Skeletal muscle tissue (tissue), 4 donors: ENCODE data around the gene TRNP1. TPM values are rescaled to one million over a fixed set of nuclear protein-coding genes. Genes with fewer than 3 reads are reported as not detected.

ENCODE experiments used
- H3K27ac ChIP-seq: one replicate; pipeline ENCODE4 v1.7.0; 2013; ENCODE audit warnings: mild to moderate bottlenecking, low read depth, low read length, inconsistent platforms
- H3K27me3 ChIP-seq, 3 donors: one replicate each; pipeline ENCODE4 v1.7.0; 2013; ENCODE audit warnings: low read length in 3 of 3; ENCODE audit not compliant: control insufficient read depth in 3 of 3, insufficient read depth in 3 of 3
- H3K36me3 ChIP-seq, 3 donors: one replicate each; pipeline ENCODE4 v1.7.0; 2013; ENCODE audit warnings: low read length in 3 of 3; ENCODE audit not compliant: control insufficient read depth in 3 of 3, insufficient read depth in 3 of 3
- H3K4me1 ChIP-seq, 3 donors: one replicate each; pipeline ENCODE4 v1.7.0; 2013; ENCODE audit warnings: low read length in 3 of 3, mild to moderate bottlenecking in 3 of 3; ENCODE audit not compliant: control insufficient read depth in 3 of 3, insufficient read depth in 3 of 3
- H3K4me3 ChIP-seq, 3 donors: one replicate each; pipeline ENCODE4 v1.7.0; 2013; ENCODE audit warnings: low read length in 3 of 3
- H3K9ac ChIP-seq, 3 donors: one replicate each; pipeline ENCODE4 v1.7.0; 2013; ENCODE audit warnings: low read length in 3 of 3, mild to moderate bottlenecking in 3 of 3, moderate library complexity in 2 of 3, low read depth in 1 of 3
- H3K9me3 ChIP-seq, 3 donors: one replicate each; pipeline ENCODE4 v1.7.0; 2013; ENCODE audit warnings: low read length in 3 of 3; ENCODE audit not compliant: control insufficient read depth in 3 of 3
- total RNA-seq: library from RNA; depleted of rRNA; stranded (reverse); fragments of >200 nt; gene quantifications from one replicate; pipeline ENCODE4 v1.2.3, GENCODE V29; 2014
- donor health status: Osteomylitis.

Gene TRNP1
- total RNA-seq, 1 donor from 2014 or later = under 0.01 TPM

- Histone ChIP-seq H3K9ac (no peak overlapping the region), H3K36me3 (no peaks in the 10 kb centered on the region), H3K27ac (no peak overlapping the region), H3K27me3 (no peaks in the 10 kb centered on the region), H3K4me1 (no peaks in the 10 kb centered on the region), H3K9me3 (no peaks in the 10 kb centered on the region), H3K4me3 (no peak overlapping the region)
Observed at GRCh38 chr1:27018316-27018715, 24.8 kb downstream of the TRNP1 start.

GRCh38 chr1:27021354-27022031 is 28.0 kb downstream of the TRNP1 start:
- H3K9me3 ChIP-seq = no peaks in the 10 kb centered on the region
- no peak overlapping the region for H3K4me3 ChIP-seq
- no peak overlapping the region for H3K9ac ChIP-seq
- no peak overlapping the region for H3K27ac ChIP-seq
- H3K36me3 ChIP-seq = no peaks in the 10 kb centered on the region
- H3K4me1 ChIP-seq = no peaks in the 10 kb centered on the region
- no peaks in the 10 kb centered on the region for H3K27me3 ChIP-seq

- Histone ChIP-seq H3K36me3 (no peaks in the 10 kb centered on the region), H3K9me3 (no peaks in the 10 kb centered on the region), H3K4me3 (no peak overlapping the region), H3K27ac (no peak overlapping the region), H3K9ac (no peak overlapping the region), H3K4me1 (peaks cover 0 to 5% (median 0%) of the 10 kb centered on the region in 3 donors), H3K27me3 (no peaks in the 10 kb centered on the region)
Observed at GRCh38 chr1:27025718-27026117, 32.2 kb downstream of the TRNP1 start.

GRCh38 chr1:27026621-27027574 is 33.4 kb downstream of the TRNP1 start:
- Histone ChIP-seq H3K9ac (peak overlapping the region in 1 of 3 donors; percentile 8), H3K4me3 (no peak overlapping the region), H3K36me3 (no peaks in the 10 kb centered on the region), H3K27me3 (no peaks in the 10 kb centered on the region), H3K27ac (peak overlapping the region; percentile 40), H3K4me1 (peaks cover 7 to 11% (median 8%) of the 10 kb centered on the region in 3 donors), H3K9me3 (no peaks in the 10 kb centered on the region)

- H3K4me1 ChIP-seq = peaks cover 9 to 14% (median 9%) of the 10 kb centered on the region in 3 donors
- peak overlapping the region in 1 of 3 donors; percentile 8 for H3K9ac ChIP-seq
- no peaks in the 10 kb centered on the region for H3K27me3 ChIP-seq
- H3K27ac ChIP-seq = peak overlapping the region; percentile 40
- H3K4me3 ChIP-seq = no peak overlapping the region
- no peaks in the 10 kb centered on the region for H3K36me3 ChIP-seq
- no peaks in the 10 kb centered on the region for H3K9me3 ChIP-seq
Observed at GRCh38 chr1:27027575-27028250, 34.2 kb downstream of the TRNP1 start.

- Histone ChIP-seq H3K9me3 (no peaks in the 10 kb centered on the region), H3K4me1 (peaks cover 9 to 14% (median 9%) of the 10 kb centered on the region in 3 donors), H3K27ac (no peak overlapping the region), H3K27me3 (no peaks in the 10 kb centered on the region), H3K4me3 (no peak overlapping the region), H3K9ac (no peak overlapping the region), H3K36me3 (no peaks in the 10 kb centered on the region)
Observed at GRCh38 chr1:27029517-27029916, 36.0 kb downstream of the TRNP1 start.

- Histone ChIP-seq H3K36me3 (no peaks in the 10 kb centered on the region), H3K9ac (peak overlapping the region; percentile 40 to 72 (median 68)), H3K27ac (peak overlapping the region; percentile 64)
Observed at GRCh38 chr1:27031235-27032118, 38.0 kb downstream of the TRNP1 start.

GRCh38 chr1:27032119-27032461 is 38.6 kb downstream of the TRNP1 start:
- H3K36me3 ChIP-seq = no peaks in the 10 kb centered on the region
- H3K4me3 ChIP-seq = peak overlapping the region; percentile 51 to 69 (median 61)
- H3K9me3 ChIP-seq = no peaks in the 10 kb centered on the region
- H3K27ac ChIP-seq = peak overlapping the region; percentile 64
- peaks cover 9 to 14% (median 9%) of the 10 kb centered on the region in 3 donors for H3K4me1 ChIP-seq
- H3K9ac ChIP-seq = peak overlapping the region; percentile 40 to 72 (median 68)
- H3K27me3 ChIP-seq = no peaks in the 10 kb centered on the region

More at GRCh38 chr1:27031235-27032118, 38.0 kb downstream of the TRNP1 start:
- Histone ChIP-seq H3K4me3 (peak overlapping the region; percentile 51 to 69 (median 61)), H3K4me1 (peaks cover 9 to 14% (median 9%) of the 10 kb centered on the region in 3 donors), H3K9me3 (no peaks in the 10 kb centered on the region), H3K27me3 (no peaks in the 10 kb centered on the region)

- Histone ChIP-seq H3K27me3 (no peaks in the 10 kb centered on the region), H3K27ac (no peak overlapping the region), H3K4me3 (no peak overlapping the region), H3K4me1 (peaks cover 9% of the 10 kb centered on the region in 3 donors), H3K36me3 (no peaks in the 10 kb centered on the region), H3K9ac (no peak overlapping the region), H3K9me3 (no peaks in the 10 kb centered on the region)
Observed at GRCh38 chr1:27033043-27033746, 39.7 kb downstream of the TRNP1 start.
